Ovary (tissue), 9 donors: ENCODE results near the gene EML2. TPM values are rescaled to one million over a fixed set of nuclear protein-coding genes. Genes with fewer than 3 reads are reported as not detected.

ENCODE experiments used
- DNase-seq, 5 donors: peaks; one replicate each; pipeline ENCODE4 v3.0.0-alpha.2; 2019 to 2020
- H3K27ac ChIP-seq, 2 donors: fragments of 200-600 bp; one replicate each; pipeline versions ENCODE4 v1.5.1 to v1.8.0; 2019 to 2022
- H3K27me3 ChIP-seq: fragments of 200-600 bp; one replicate; pipeline ENCODE4 v1.8.0; 2022
- H3K36me3 ChIP-seq: fragments of 200-600 bp; sonication (generic); one replicate; pipeline ENCODE4 v1.5.1; 2019
- H3K4me1 ChIP-seq: one replicate; pipeline ENCODE4 v1.8.1; 2013; ENCODE audit warnings: mild to moderate bottlenecking, moderate library complexity; ENCODE audit not compliant: insufficient read depth
- H3K4me3 ChIP-seq: fragments of 200-600 bp; sonication (generic); one replicate; pipeline ENCODE4 v1.5.1; 2017
- H3K9me3 ChIP-seq, 2 donors: fragments of 200-600 bp in 1 of 2; sonication (generic) in 1 of 2; one replicate each; pipeline versions ENCODE4 v1.5.1 to v1.8.1; 2013 to 2019; ENCODE audit warnings: mild to moderate bottlenecking in 1 of 2, moderate library complexity in 1 of 2
- CTCF ChIP-seq, 3 donors: fragments of 450-650 bp in 2 of 3; fragments of 200-600 bp in 1 of 3; IDR thresholded peaks; one replicate each; pipeline versions ENCODE4 v1.5.1 to v1.8.0; 2016 to 2022; ENCODE audit warnings: antibody characterized with exemption in 3 of 3, mild to moderate bottlenecking in 1 of 3
- EP300 ChIP-seq: sonication (generic); formaldehyde crosslinking; IDR thresholded peaks from one replicate; pipeline ENCODE4 v1.6.1; 2017; ENCODE audit warnings: antibody characterized with exemption
- POLR2A ChIP-seq: fragments of 450-650 bp; IDR thresholded peaks from one replicate; pipeline ENCODE4 v1.6.1; 2017; ENCODE audit warnings: antibody characterized with exemption, mild to moderate bottlenecking, moderate library complexity
- whole genome bisulfite sequencing, 3 donors: extraction: QIAGEN DNeasy Blood & Tissue Kit in 1 of 3; methylation state at CpG; one replicate each; pipeline versions ENCODE4 v1.1.5 to v1.1.7; 2013 to 2017; 5-methylcytosine and 5-hydroxymethylcytosine counted together
- intact Hi-C, 4 donors: fragments of 100-400 bp; cut with DNase I; formaldehyde crosslinking; loops; one replicate each; pipeline versions ENCODE4 v1.11.0 to v1.15.1; 2022 to 2023
- microRNA counts: library from miRNA; unstranded; fragments of <30 nt; microRNA quantifications from one replicate; lab custom pipeline; 2016
- microRNA-seq, 3 donors: library from miRNA; unstranded; fragments of <30 nt; microRNA quantifications; one replicate each; pipeline versions ENCODE4 to v1.2.0, GENCODE V29; 2019 to 2020
- polyA plus RNA-seq, 2 donors: library from polyadenylated mRNA; stranded (reverse); fragments of 200-250 nt in 1 of 2; fragments of 350-450 nt in 1 of 2; fragmentation: Illumina TruSeq in 1 of 2; extraction: RNeasy Lipid Tissue Mini Kit (QIAGEN cat#74804) in 1 of 2; gene quantifications; one replicate each; pipeline ENCODE4 v1.2.3, GENCODE V29; 2013 to 2014
- small RNA-seq: library from RNA; depleted of rRNA; stranded (forward); fragments of <200 nt; gene quantifications from one replicate; pipeline ENCODE3, GENCODE V24; 2016
- total RNA-seq, 7 donors: library from RNA; depleted of rRNA in 2 of 7; stranded (reverse); fragments of >200 nt in 2 of 7; fragmentation: NEBNext Ultra II Directional in 3 of 7; extraction: Animal tissue kit (Norgen Biotek cat#: 25700) in 3 of 7; gene quantifications; one replicate each; pipeline versions ENCODE4 v1.1.0 to v1.2.4, GENCODE V29; 2016 to 2023
- donor health status: DM: no; HTN: no; CAD: no; lungs with moderate emphysema.
- donor health status: DM: no; HTN: no; CAD: no.
- donor health status: Bipolar disorder and iron deficiency.
- donor health status: DM: yes; HTN: yes; CAD: no.
- donor health status: DM: no; HTN: no; CAD: no.
- donor health status: DM: yes; HTN: yes; CAD: no.

Gene EML2
- total and polyA plus RNA-seq, 9 donors, result 9.9 to 25.0 (median 14.4) TPM

- Histone ChIP-seq H3K27ac (no peak overlapping the region), H3K4me1 (no peaks in the 10 kb centered on the region), H3K9me3 (no peaks in the 10 kb centered on the region), H3K36me3 (no peaks in the 10 kb centered on the region), H3K4me3 (no peak overlapping the region), H3K27me3 (no peaks in the 10 kb centered on the region)
- TF ChIP-seq POLR2A (no peak), EP300 (no peak), CTCF (IDR thresholded peaks at IDR 0.05) (no peak)
- WGBS, 3 donors, result 81 to 83% (median 82%) methylated on average over 5 of the region's 5 CpGs
- no peak for DNase-seq
- intact Hi-C loops, result no loop called here
Measured at GRCh38 chr19:45564131-45564780, 74.9 kb downstream of the EML2 start.

DNA sequence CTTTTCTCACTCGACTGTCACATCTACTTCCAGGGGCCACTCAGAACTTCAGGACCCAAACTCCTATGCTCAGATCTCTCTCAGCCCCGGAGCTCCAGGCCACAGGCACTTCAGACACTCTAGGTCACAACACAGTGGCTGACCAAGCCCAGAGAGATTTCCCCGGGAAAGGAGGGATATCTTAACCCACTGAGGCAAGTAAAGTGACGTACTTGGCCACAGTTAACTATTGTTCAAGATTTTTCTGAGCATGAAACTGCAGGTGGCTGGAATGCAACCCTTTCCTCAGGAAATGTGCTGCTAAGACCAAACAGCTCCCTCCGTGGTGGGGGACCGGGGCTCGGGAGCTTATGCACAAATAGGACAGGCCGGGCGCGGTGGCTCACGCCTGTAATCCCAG lies 78.5 kb downstream of the EML2 start:
- intact Hi-C loops, result no loop called here
- Histone ChIP-seq H3K27me3 (no peaks in the 10 kb centered on the region), H3K36me3 (no peaks in the 10 kb centered on the region), H3K4me3 (no peak overlapping the region), H3K9me3 (no peaks in the 10 kb centered on the region), H3K4me1 (no peaks in the 10 kb centered on the region), H3K27ac (no peak overlapping the region)
- TF ChIP-seq POLR2A (no peak), CTCF (IDR thresholded peaks at IDR 0.05) (no peak), EP300 (no peak)
- WGBS, 3 donors, result 84 to 86% (median 86%) methylated on average over 11 of the region's 11 CpGs
- no peak for DNase-seq

DNA sequence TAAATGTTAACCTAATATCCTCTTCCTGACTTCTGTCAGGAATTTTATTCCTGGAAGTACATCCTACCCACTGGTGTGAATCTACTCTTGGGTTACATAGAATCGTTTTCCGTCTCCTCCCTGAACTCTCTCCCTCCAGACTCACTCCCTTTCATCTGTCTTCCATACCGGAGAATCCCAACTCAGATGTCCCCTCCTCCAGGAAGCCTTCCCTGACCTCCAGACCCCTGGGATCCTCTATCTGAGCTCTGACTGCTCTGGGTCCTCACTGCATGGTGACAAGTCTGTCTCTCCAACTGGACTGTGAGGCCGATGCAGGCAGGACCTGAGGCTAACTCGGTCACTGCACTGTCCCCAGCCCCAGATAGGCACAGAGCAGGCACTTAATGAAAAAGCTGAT lies 79.2 kb downstream of the EML2 start:
- TF ChIP-seq EP300, result no peak
- TF ChIP-seq POLR2A, result no peak
- no peak for TF ChIP-seq CTCF (IDR thresholded peaks at IDR 0.05)

More for the DNA sequence above, 79.2 kb downstream of the EML2 start:
- intact Hi-C loops, result no loop called here
- 88 to 96% (median 88%) methylated on average over 5 of the region's 5 CpGs for WGBS, 3 donors
- Histone ChIP-seq H3K9me3 (no peaks in the 10 kb centered on the region), H3K36me3 (no peaks in the 10 kb centered on the region), H3K4me1 (no peaks in the 10 kb centered on the region), H3K27me3 (no peaks in the 10 kb centered on the region), H3K4me3 (no peak overlapping the region), H3K27ac (no peak overlapping the region)
- DNase-seq, result no peak

MicroRNAs within 50 kb of the gene (microRNA counts, 767-probe panel; counts per million panel counts)
- microRNA hsa-miR-330-3p (lab: Ali Mortazavi, UCI) (2,285 counts per million, percentile 82 among the panel's probes with 10 or more counts), microRNA hsa-miR-330-5p (lab: Ali Mortazavi, UCI) (530 counts per million, percentile 78 among the panel's probes with 10 or more counts), microRNA hsa-miR-642a-5p (lab: Ali Mortazavi, UCI) (530 counts per million, percentile 78 among the panel's probes with 10 or more counts), microRNA hsa-miR-642b-3p (lab: Ali Mortazavi, UCI) (530 counts per million, percentile 78 among the panel's probes with 10 or more counts)

Small RNAs within 50 kb of the gene (microRNA-seq; reads per million reads assigned to microRNA genes)
- 15.5 to 21.1 (median 16.1) reads per million in 3 donors for gene MIR330
- 0 reads per million in 3 donors for gene MIR642A
- gene MIR642B, result 0 reads per million in 3 donors

Small RNAs within 50 kb of the gene (small RNA-seq; reads per million reads assigned to genes)
- not detected for gene MIR642A
- gene RN7SL836P, result not detected

Other genes with a start within 250 kb of the EML2 start
- gene PPP1R13L, start 234.3 kb downstream of the EML2 start, total RNA-seq, result 10 to 100 TPM in 5 of 7 donors, 1 to 10 TPM in 2; 6.8 to 29.1 (median 16.7) TPM
- gene PPP1R13L, start 234.3 kb downstream of the EML2 start, polyA plus RNA-seq, result 10 to 100 TPM; 10.6 to 13.3 TPM
- gene POLR1G, start 232.8 kb downstream of the EML2 start, total RNA-seq, result 1 to 10 TPM; 1.5 to 8.5 (median 6.5) TPM
- gene POLR1G, start 232.8 kb downstream of the EML2 start, polyA plus RNA-seq, result 1 to 10 TPM; 2.7 to 5.4 TPM
- gene ERCC1, start 215.5 kb downstream of the EML2 start, total RNA-seq, result 10 to 100 TPM; 70.7 to 98.6 (median 83.9) TPM
- gene ERCC1, start 215.5 kb downstream of the EML2 start, polyA plus RNA-seq, result 10 to 100 TPM; 41.1 to 64.3 TPM
- gene FOSB, start 171.4 kb downstream of the EML2 start, total RNA-seq, result 100 to 1,000 TPM in 3 of 7 donors, 10 to 100 TPM in 2, 1 to 10 TPM in 2; 2.9 to 295 (median 44.3) TPM
- gene FOSB, start 171.4 kb downstream of the EML2 start, polyA plus RNA-seq, result 100 to 1,000 TPM in 1 of 2 donors, 1 to 10 TPM in 1; 4.9 to 142 TPM
- gene RTN2, start 142.3 kb downstream of the EML2 start, total RNA-seq, result 1 to 10 TPM in 5 of 7 donors, under 1 TPM in 2; 0.63 to 4.7 (median 2.5) TPM
- gene RTN2, start 142.3 kb downstream of the EML2 start, polyA plus RNA-seq, result 1 to 10 TPM; 3.0 to 5.0 TPM
- 1 to 10 TPM in 3 of 7 donors, under 1 TPM in 3, not detected in 1; 0.40 to 1.7 (median 1.0) TPM for gene PPM1N, start 141.0 kb downstream of the EML2 start, total RNA-seq
- gene PPM1N, start 141.0 kb downstream of the EML2 start, polyA plus RNA-seq, result under 1 TPM; 0.21 to 0.93 TPM
- 10 to 100 TPM; 15.7 to 83.2 (median 58.2) TPM for gene VASP, start 131.9 kb downstream of the EML2 start, total RNA-seq
- 10 to 100 TPM; 23.9 to 48.4 TPM for gene VASP, start 131.9 kb downstream of the EML2 start, polyA plus RNA-seq
- 10 to 100 TPM in 4 of 7 donors, 1 to 10 TPM in 3; 2.0 to 16.6 (median 12.3) TPM for gene OPA3, start 54.6 kb downstream of the EML2 start, total RNA-seq
- gene OPA3, start 54.6 kb downstream of the EML2 start, polyA plus RNA-seq, result 1 to 10 TPM; 3.3 to 8.9 TPM
- gene GPR4, start 37.2 kb downstream of the EML2 start, total RNA-seq, result 1 to 10 TPM in 5 of 7 donors, under 1 TPM in 2; 0.60 to 4.5 (median 2.4) TPM
- gene GPR4, start 37.2 kb downstream of the EML2 start, polyA plus RNA-seq, result 10 to 100 TPM in 1 of 2 donors, 1 to 10 TPM in 1; 3.0 to 11.9 TPM
- 1 to 10 TPM in 1 of 7 donors, under 1 TPM in 3, not detected in 3; 0.20 to 1.6 (median 0.59) TPM for gene GIPR, start 28.8 kb upstream of the EML2 start, total RNA-seq
- gene GIPR, start 28.8 kb upstream of the EML2 start, polyA plus RNA-seq, result under 1 TPM; 0.02 to 0.33 TPM
- gene SNRPD2, start 52.6 kb upstream of the EML2 start, total RNA-seq, result 100 to 1,000 TPM; 288 to 508 (median 382) TPM
- gene SNRPD2, start 52.6 kb upstream of the EML2 start, polyA plus RNA-seq, result 100 to 1,000 TPM; 279 to 499 TPM
- 10 to 100 TPM in 1 of 7 donors, 1 to 10 TPM in 6; 4.2 to 15.3 (median 7.3) TPM for gene QPCTL, start 53.3 kb upstream of the EML2 start, total RNA-seq
- 1 to 10 TPM; 3.2 to 6.8 TPM for gene QPCTL, start 53.3 kb upstream of the EML2 start, polyA plus RNA-seq
- gene FBXO46, start 91.5 kb upstream of the EML2 start, total RNA-seq, result 10 to 100 TPM; 13.4 to 32.5 (median 22.4) TPM
- 10 to 100 TPM in 1 of 2 donors, 1 to 10 TPM in 1; 6.7 to 13.9 TPM for gene FBXO46, start 91.5 kb upstream of the EML2 start, polyA plus RNA-seq
- gene MEIOSIN, start 94.0 kb upstream of the EML2 start, total RNA-seq, result not detected
- not detected for gene MEIOSIN, start 94.0 kb upstream of the EML2 start, polyA plus RNA-seq
- 10 to 100 TPM; 21.0 to 64.4 (median 44.4) TPM for gene SIX5, start 129.9 kb upstream of the EML2 start, total RNA-seq
- gene SIX5, start 129.9 kb upstream of the EML2 start, polyA plus RNA-seq, result 10 to 100 TPM in 1 of 2 donors, 1 to 10 TPM in 1; 5.4 to 43.5 TPM
- gene DMPK, start 143.1 kb upstream of the EML2 start, total RNA-seq, result 100 to 1,000 TPM in 2 of 7 donors, 10 to 100 TPM in 5; 21.0 to 105 (median 62.5) TPM
- 10 to 100 TPM; 24.3 to 56.7 TPM for gene DMPK, start 143.1 kb upstream of the EML2 start, polyA plus RNA-seq
- 10 to 100 TPM; 28.4 to 85.4 (median 61.1) TPM for gene DMWD, start 153.4 kb upstream of the EML2 start, total RNA-seq
- gene DMWD, start 153.4 kb upstream of the EML2 start, polyA plus RNA-seq, result 10 to 100 TPM; 11.4 to 33.9 TPM
- gene RSPH6A, start 175.9 kb upstream of the EML2 start, total RNA-seq, result under 1 TPM in 2 of 7 donors, not detected in 5; 0.13 to 0.15 TPM
- gene RSPH6A, start 175.9 kb upstream of the EML2 start, polyA plus RNA-seq, result not detected
- 10 to 100 TPM; 24.8 to 61.9 (median 52.2) TPM for gene SYMPK, start 223.8 kb upstream of the EML2 start, total RNA-seq
- gene SYMPK, start 223.8 kb upstream of the EML2 start, polyA plus RNA-seq, result 10 to 100 TPM; 37.7 to 41.9 TPM
- under 1 TPM in 1 of 7 donors, not detected in 6; 0.26 TPM for gene FOXA3, start 224.9 kb upstream of the EML2 start, total RNA-seq
- under 1 TPM in 1 of 2 donors, not detected in 1; 0.04 TPM for gene FOXA3, start 224.9 kb upstream of the EML2 start, polyA plus RNA-seq
- 10 to 100 TPM; 30.4 to 59.4 (median 41.4) TPM for gene IRF2BP1, start 246.7 kb upstream of the EML2 start, total RNA-seq
- 10 to 100 TPM in 1 of 2 donors, 1 to 10 TPM in 1; 2.7 to 29.5 TPM for gene IRF2BP1, start 246.7 kb upstream of the EML2 start, polyA plus RNA-seq